Islet precursor cell (in vitro differentiated cells): ENCODE data around the gene TRIM33.
A peak's percentile ranks its signal among the peaks of the same experiment; 100 is the strongest.
"Not testable (repeated sequence)": the region's sequence is repeated elsewhere in the genome, so short reads cannot be mapped to it uniquely, and the experiment has no call there.

Experiments used
- DNase-seq: peaks from one replicate; pipeline ENCODE4 v3.0.0-alpha.2; 2018

The TRIM33 gene

GRCh38 chr1:114509596-114510273 lies 1.3 kb downstream of the TRIM33 start:
- DNase-seq = peak; percentile 56

- no peak for DNase-seq
Observed at GRCh38 chr1:114508386-114508898, 2.6 kb downstream of the TRIM33 start.

- no peak for DNase-seq
Observed at GRCh38 chr1:114507513-114507912, 3.5 kb downstream of the TRIM33 start.

GRCh38 chr1:114505148-114505561 lies 5.8 kb downstream of the TRIM33 start:
- DNase-seq = peak; percentile 68

- no peak for DNase-seq
Observed at GRCh38 chr1:114503916-114504422, 7.0 kb downstream of the TRIM33 start.

GRCh38 chr1:114502080-114502479 lies 8.9 kb downstream of the TRIM33 start:
- DNase-seq = no peak

GRCh38 chr1:114499478-114499877 lies 11.5 kb downstream of the TRIM33 start:
- DNase-seq = no peak

GRCh38 chr1:114496089-114496488 lies 14.9 kb downstream of the TRIM33 start:
- no peak for DNase-seq

GRCh38 chr1:114495486-114495885 lies 15.5 kb downstream of the TRIM33 start:
- DNase-seq = no peak

- no peak for DNase-seq
Observed at GRCh38 chr1:114492978-114493377, 18.0 kb downstream of the TRIM33 start.

- DNase-seq = no peak
Observed at GRCh38 chr1:114490274-114490693, 20.7 kb downstream of the TRIM33 start.

- no peak for DNase-seq
Observed at GRCh38 chr1:114488739-114489138, 22.3 kb downstream of the TRIM33 start.

GRCh38 chr1:114485286-114485685 lies 25.7 kb downstream of the TRIM33 start:
- DNase-seq = no peak

GRCh38 chr1:114482585-114482984 lies 28.4 kb downstream of the TRIM33 start:
- DNase-seq = no peak

GRCh38 chr1:114479636-114480035 lies 31.4 kb downstream of the TRIM33 start:
- DNase-seq = not testable (repeated sequence)

GRCh38 chr1:114479134-114479533 lies 31.9 kb downstream of the TRIM33 start:
- DNase-seq = no peak

- DNase-seq = no peak
Observed at GRCh38 chr1:114473796-114474195, 37.2 kb downstream of the TRIM33 start.

GRCh38 chr1:114472408-114472807 lies 38.6 kb downstream of the TRIM33 start:
- DNase-seq = no peak

GRCh38 chr1:114470681-114471080 lies 40.3 kb downstream of the TRIM33 start:
- no peak for DNase-seq

GRCh38 chr1:114468710-114469468 lies 42.1 kb downstream of the TRIM33 start:
- no peak for DNase-seq

- DNase-seq = no peak
Observed at GRCh38 chr1:114468047-114468446, 43.0 kb downstream of the TRIM33 start.

GRCh38 chr1:114467491-114467890 lies 43.5 kb downstream of the TRIM33 start:
- no peak for DNase-seq

- peak; percentile 52 for DNase-seq
Observed at GRCh38 chr1:114466334-114467014, 44.5 kb downstream of the TRIM33 start.
